Lower lobe of right lung (tissue), 2 donors: Measurements from ENCODE around the gene KLHL40. TPM values are rescaled to one million over a fixed set of nuclear protein-coding genes. Genes with fewer than 3 reads are reported as not detected.

Experiments used
- ATAC-seq, 2 donors: fragments of 200-7000 bp; cut with Tn5 transposase; one replicate each; pipeline ENCODE4 v1.9.1; 2020 to 2022; ENCODE audit warnings: mild to moderate bottlenecking in 2 of 2, moderate library complexity in 2 of 2
- DNase-seq: peaks from one replicate; pipeline ENCODE4 v3.0.0-alpha.2; 2020
- H3K27ac ChIP-seq: fragments of 200-600 bp; one replicate; pipeline ENCODE4 v1.8.0; 2022
- H3K27me3 ChIP-seq: fragments of 200-600 bp; one replicate; pipeline ENCODE4 v1.8.0; 2022; ENCODE audit warnings: low read depth
- H3K36me3 ChIP-seq: fragments of 200-600 bp; one replicate; pipeline ENCODE4 v1.8.0; 2022; ENCODE audit warnings: mild to moderate bottlenecking
- H3K4me1 ChIP-seq: fragments of 200-600 bp; one replicate; pipeline ENCODE4 v1.8.0; 2022
- H3K4me3 ChIP-seq: fragments of 200-600 bp; one replicate; pipeline ENCODE4 v1.8.0; 2022; ENCODE audit warnings: mild to moderate bottlenecking
- H3K9me3 ChIP-seq: fragments of 200-600 bp; one replicate; pipeline ENCODE4 v1.8.0; 2022
- CTCF ChIP-seq: fragments of 200-600 bp; IDR thresholded peaks from one replicate; pipeline ENCODE4 v1.8.0; 2022; ENCODE audit warnings: antibody characterized with exemption, mild to moderate bottlenecking
- intact Hi-C: fragments of 100-400 bp; cut with DNase I; formaldehyde crosslinking; loops from one replicate; pipeline ENCODE4 v1.11.0; 2022
- total RNA-seq: library from RNA; stranded (reverse); fragmentation: NEBNext Ultra II Directional; extraction: Animal tissue kit (Norgen Biotek cat#: 25700); gene quantifications from one replicate; pipeline ENCODE4 v1.2.1, GENCODE V29; 2021
- donor health status: DM: no; HTN: yes; CAD: no; lungs with severe emphysema.

The KLHL40 gene
- total RNA-seq, 1 donor from 2014 or later, result not detected

GRCh38 chr3:42707620-42708355, 22.5 kb downstream of the KLHL40 start:
- peak; percentile 17 for DNase-seq
- H3K27me3 ChIP-seq, result no peaks in the 10 kb centered on the region
- no peak overlapping the region for H3K4me3 ChIP-seq
- no peak overlapping the region for H3K27ac ChIP-seq
- TF ChIP-seq CTCF, result no peak
- ATAC-seq, result no peak
- no peaks in the 10 kb centered on the region for H3K4me1 ChIP-seq
- no peaks in the 10 kb centered on the region for H3K9me3 ChIP-seq
- H3K36me3 ChIP-seq, result no peaks in the 10 kb centered on the region
- intact Hi-C loops, result no loop called here

GRCh38 chr3:42708611-42709151, 23.3 kb downstream of the KLHL40 start:
- Histone ChIP-seq H3K4me3 (no peak overlapping the region), H3K27ac (no peak overlapping the region), H3K9me3 (no peaks in the 10 kb centered on the region), H3K27me3 (no peaks in the 10 kb centered on the region), H3K36me3 (no peaks in the 10 kb centered on the region), H3K4me1 (no peaks in the 10 kb centered on the region)
- DNase-seq, result peak; percentile 39
- no peak for ATAC-seq
- intact Hi-C loops, result no loop called here
- no peak for TF ChIP-seq CTCF

GRCh38 chr3:42709621-42710020, 24.3 kb downstream of the KLHL40 start:
- Histone ChIP-seq H3K27me3 (no peaks in the 10 kb centered on the region), H3K36me3 (no peaks in the 10 kb centered on the region), H3K4me3 (no peak overlapping the region), H3K27ac (no peak overlapping the region), H3K4me1 (no peaks in the 10 kb centered on the region), H3K9me3 (no peaks in the 10 kb centered on the region)
- no peak for TF ChIP-seq CTCF
- DNase-seq, result peak; percentile 32
- no peak for ATAC-seq
- intact Hi-C loops, result no loop called here

GRCh38 chr3:42710323-42711021, 25.1 kb downstream of the KLHL40 start:
- no peaks in the 10 kb centered on the region for H3K36me3 ChIP-seq
- ATAC-seq (no peak), DNase-seq (no peak)
- H3K9me3 ChIP-seq, result no peaks in the 10 kb centered on the region
- intact Hi-C loops, result no loop called here
- H3K27ac ChIP-seq, result no peak overlapping the region
- no peaks in the 10 kb centered on the region for H3K27me3 ChIP-seq
- no peak overlapping the region for H3K4me3 ChIP-seq
- TF ChIP-seq CTCF, result no peak
- H3K4me1 ChIP-seq, result no peaks in the 10 kb centered on the region

GRCh38 chr3:42711491-42712343, 26.4 kb downstream of the KLHL40 start:
- ATAC-seq (no peak), DNase-seq (no peak)
- no peaks in the 10 kb centered on the region for H3K9me3 ChIP-seq
- no peaks in the 10 kb centered on the region for H3K27me3 ChIP-seq
- intact Hi-C loops, result no loop called here
- H3K4me3 ChIP-seq, result no peak overlapping the region
- H3K4me1 ChIP-seq, result no peaks in the 10 kb centered on the region
- no peak for TF ChIP-seq CTCF
- H3K36me3 ChIP-seq, result no peaks in the 10 kb centered on the region
- no peak overlapping the region for H3K27ac ChIP-seq
